ENCODE results near the gene CRPPA.
"Not testable (repeated sequence)": the region's sequence is repeated elsewhere in the genome, so short reads cannot be mapped to it uniquely, and the experiment has no call there.

The CRPPA gene

DNA sequence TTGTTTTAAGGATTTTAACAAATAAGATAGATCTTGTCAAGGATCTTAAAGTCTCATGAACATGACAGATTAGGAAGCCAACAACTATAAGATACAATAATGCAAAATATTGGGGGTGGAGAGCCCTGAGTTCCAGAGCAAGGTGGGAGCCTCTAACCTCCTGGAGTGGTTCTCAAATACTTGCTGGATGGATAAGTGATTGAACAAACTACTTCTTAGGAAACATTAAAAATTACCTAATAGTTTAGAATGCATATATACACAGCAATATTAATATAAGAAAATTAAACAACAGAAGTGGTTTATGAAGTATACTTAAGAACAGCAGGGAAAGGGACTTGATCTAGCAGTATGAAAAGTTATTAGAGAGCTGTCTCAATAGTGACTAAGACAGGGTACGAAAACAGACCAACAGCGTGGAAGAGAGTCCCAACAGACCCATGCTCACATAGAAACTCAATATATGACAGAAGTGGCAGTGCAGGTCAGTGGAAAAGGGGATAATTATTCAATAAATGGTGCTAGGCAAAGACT, 28.3 kb downstream of the CRPPA start:
- H3K4me3 ChIP-seq (ENCODE audit: low read length) = no peak overlapping the region
- peaks cover 43% of the 10 kb centered on the region for H3K9me3 ChIP-seq (ENCODE audit: insufficient read depth, low read depth, low read length)
- H3K36me3 ChIP-seq (ENCODE audit: insufficient read depth, low read depth, low read length) = peaks cover 4% of the 10 kb centered on the region; the same call in 1 of the 2 replicates
- no peaks in the 10 kb centered on the region for H3K4me1 ChIP-seq (ENCODE audit: insufficient read depth, low read length)
- no peaks in the 10 kb centered on the region for H3K27me3 ChIP-seq (ENCODE audit: insufficient read depth, low read length)
- no peak overlapping the region for H3K9ac ChIP-seq (ENCODE audit: low read depth, low read length)
- no peak overlapping the region for H3K27ac ChIP-seq (ENCODE audit: low read length)

DNA sequence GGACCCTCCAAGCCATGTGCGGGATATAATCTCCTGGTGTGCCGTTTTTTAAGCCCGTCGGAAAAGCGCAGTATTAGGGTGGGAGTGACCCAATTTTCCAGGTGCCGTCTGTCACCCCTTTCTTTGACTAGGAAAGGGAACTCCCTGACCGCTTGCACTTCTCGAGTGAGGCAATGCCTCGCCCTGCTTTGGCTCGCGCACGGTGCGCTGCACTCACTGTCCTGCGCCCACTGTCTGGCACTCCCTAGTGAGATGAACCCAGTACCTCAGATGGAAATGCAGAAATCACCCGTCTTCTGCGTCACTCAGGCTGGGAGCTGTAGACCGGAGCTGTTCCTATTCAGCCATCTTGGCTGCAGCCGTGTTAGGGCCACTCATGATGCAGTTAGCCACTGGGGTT, 37.6 kb downstream of the CRPPA start:
- H3K4me3 ChIP-seq (ENCODE audit: low read length); H3K9ac ChIP-seq (ENCODE audit: low read depth, low read length); H3K27me3 ChIP-seq (ENCODE audit: insufficient read depth, low read length); H3K36me3 ChIP-seq (ENCODE audit: insufficient read depth, low read depth, low read length); H3K27ac ChIP-seq (ENCODE audit: low read length); H3K4me1 ChIP-seq (ENCODE audit: insufficient read depth, low read length): not testable (repeated sequence)
- H3K9me3 ChIP-seq (ENCODE audit: insufficient read depth, low read depth, low read length) = peaks cover 38% of the 10 kb centered on the region

DNA sequence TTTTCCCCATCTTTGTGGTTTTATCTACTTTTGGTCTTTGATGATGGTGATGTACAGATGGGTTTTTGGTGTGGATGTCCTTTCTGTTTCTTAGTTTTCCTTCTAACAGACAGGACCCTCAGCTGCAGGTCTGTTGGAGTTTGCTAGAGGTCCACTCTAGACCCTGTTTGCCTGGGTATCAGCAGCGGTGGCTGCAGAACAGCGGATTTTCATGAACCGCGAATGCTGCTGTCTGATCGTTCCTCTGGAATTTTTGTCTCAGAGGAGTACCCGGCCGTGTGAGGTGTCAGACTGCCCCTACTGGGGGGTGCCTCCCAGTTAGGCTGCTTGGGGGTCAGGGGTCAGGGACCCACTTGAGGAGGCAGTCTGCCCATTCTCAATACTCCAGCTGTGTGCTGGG, 38.2 kb downstream of the CRPPA start:
- H3K9me3 ChIP-seq (ENCODE audit: insufficient read depth, low read depth, low read length) = peaks cover 36% of the 10 kb centered on the region
- H3K4me3 ChIP-seq (ENCODE audit: low read length); H3K27ac ChIP-seq (ENCODE audit: low read length); H3K36me3 ChIP-seq (ENCODE audit: insufficient read depth, low read depth, low read length); H3K27me3 ChIP-seq (ENCODE audit: insufficient read depth, low read length); H3K9ac ChIP-seq (ENCODE audit: low read depth, low read length); H3K4me1 ChIP-seq (ENCODE audit: insufficient read depth, low read length): not testable (repeated sequence)
